MM.1S (cell line): Measurements from ENCODE around the gene PTPRN2.

ENCODE experiments used
- DNase-seq: peaks from one replicate; pipeline ENCODE4 v3.0.0-alpha.2; 2015
- H2AFZ ChIP-seq: fragments of 300-600 bp; sonication (generic); 2 replicates; pipeline ENCODE4 v1.6.0; 2016; ENCODE audit warnings: antibody characterized with exemption, low read length
- H3F3A ChIP-seq: fragments of 300-600 bp; sonication (generic); 2 replicates; pipeline ENCODE4 v1.6.1; 2016; ENCODE audit warnings: mild to moderate bottlenecking, antibody characterized with exemption, low read length, moderate library complexity, mixed read lengths; ENCODE audit not compliant: insufficient read depth
- H3K27ac ChIP-seq: fragments of 300-600 bp; sonication (generic); 2 replicates; pipeline ENCODE4 v1.5.1; 2016; ENCODE audit warnings: mild to moderate bottlenecking, low read length
- H3K27me3 ChIP-seq: fragments of 300-600 bp; sonication (generic); replicated peaks from 2 replicates; pipeline ENCODE4 v1.6.0; 2016; ENCODE audit warnings: low read length; ENCODE audit not compliant: insufficient read depth
- H3K36me3 ChIP-seq: fragments of 300-600 bp; sonication (generic); replicated peaks from 2 replicates; pipeline ENCODE4 v1.6.1; 2016; ENCODE audit warnings: mild to moderate bottlenecking, low read length, mixed read lengths; ENCODE audit not compliant: insufficient read depth
- H3K4me1 ChIP-seq: fragments of 300-600 bp; sonication (generic); 2 replicates; pipeline ENCODE4 v1.6.1; 2016; ENCODE audit warnings: low read length, mixed read lengths
- H3K4me2 ChIP-seq: fragments of 300-600 bp; sonication (generic); 2 replicates; pipeline ENCODE4 v1.6.0; 2016; ENCODE audit warnings: low read depth, low read length
- H3K4me3 ChIP-seq: fragments of 300-600 bp; sonication (generic); 2 replicates; pipeline ENCODE4 v1.5.1; 2016; ENCODE audit warnings: low read length, mixed read lengths
- H3K79me2 ChIP-seq: fragments of 300-600 bp; sonication (generic); 2 replicates; pipeline ENCODE4 v1.6.1; 2016; ENCODE audit warnings: mixed run types, low read length, mixed read lengths
- H3K9ac ChIP-seq: fragments of 300-600 bp; sonication (generic); 2 replicates; pipeline ENCODE4 v1.6.1; 2016; ENCODE audit warnings: low read length, mixed read lengths
- H3K9me2 ChIP-seq: fragments of 300-600 bp; sonication (generic); replicated peaks from 2 replicates; pipeline ENCODE4 v1.6.1; 2016; ENCODE audit warnings: mild to moderate bottlenecking, low read length, mixed read lengths; ENCODE audit not compliant: insufficient read depth
- H3K9me3 ChIP-seq: fragments of 300-600 bp; sonication (generic); replicated peaks from 2 replicates; pipeline ENCODE4 v1.6.1; 2016; ENCODE audit warnings: mild to moderate bottlenecking, low read length, mixed read lengths; ENCODE audit not compliant: insufficient read depth
- H4K20me1 ChIP-seq: fragments of 300-600 bp; sonication (generic); 2 replicates; pipeline ENCODE4 v1.6.1; 2016; ENCODE audit warnings: mild to moderate bottlenecking, low read length, moderate library complexity, mixed read lengths; ENCODE audit not compliant: insufficient read depth
- EZH2 ChIP-seq: fragments of 300-600 bp; sonication (generic); optimal IDR thresholded peaks from 2 replicates; pipeline ENCODE3; 2017; ENCODE audit warnings: low read depth, mild to moderate bottlenecking, antibody characterized with exemption, low read length, mixed read lengths
- EZH2phosphoT487 ChIP-seq: fragments of 300-600 bp; sonication (generic); IDR thresholded peaks from 2 replicates; pipeline ENCODE4 v1.6.1; 2018; ENCODE audit warnings: antibody characterized with exemption, low read length
- TF ChIP-seq, protein P1 (sequence below): fragments of 300-600 bp; sonication (generic); IDR thresholded peaks from 2 replicates; pipeline ENCODE4 v1.5.1; 2016; ENCODE audit warnings: antibody characterized with exemption, low read length, mixed read lengths

Gene PTPRN2

DNA sequence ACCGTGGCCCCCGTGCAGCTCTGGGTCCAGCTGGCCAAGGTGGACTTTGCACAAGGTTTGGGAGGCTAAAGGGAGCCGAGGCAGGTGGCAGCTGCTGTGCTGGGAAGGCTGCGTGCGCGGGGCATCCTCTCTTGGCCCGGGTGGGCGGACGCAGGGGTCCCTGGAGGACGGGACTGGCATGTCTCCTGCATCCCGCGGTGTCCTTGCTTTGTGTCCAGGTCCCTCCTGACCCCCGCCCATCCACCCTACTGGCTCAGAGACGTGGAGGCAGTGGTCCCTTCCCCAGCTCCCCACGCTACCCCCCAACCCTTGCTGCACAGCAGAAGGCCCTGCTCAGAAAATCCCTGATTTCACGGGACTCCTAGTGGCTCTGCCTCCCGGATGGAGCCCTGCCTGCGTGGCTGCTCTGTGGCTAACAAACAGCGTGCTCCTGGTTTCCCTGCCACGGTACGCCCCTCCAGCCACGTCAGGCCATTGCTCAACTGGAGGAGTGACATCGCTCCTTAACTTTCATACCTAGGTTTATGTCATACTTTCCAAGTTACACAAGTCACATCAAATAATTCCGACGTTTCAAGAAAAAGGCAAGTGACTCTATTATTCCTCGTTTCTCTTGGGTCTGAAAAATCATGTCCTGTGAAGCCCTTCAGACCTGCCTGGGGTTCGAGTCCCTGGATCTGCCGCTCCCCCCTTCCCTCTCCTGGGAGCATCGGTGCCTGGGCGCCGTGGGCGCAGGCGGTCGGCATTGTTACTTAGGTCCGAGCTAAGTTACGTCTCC lies 829.0 kb downstream of the PTPRN2 start:
- no peak overlapping the region for H3K27ac ChIP-seq
- H3K27me3 ChIP-seq: peaks cover 61% of the 10 kb centered on the region
- H3K4me3 ChIP-seq: no peak overlapping the region
- no peaks in the 10 kb centered on the region for H3K4me1 ChIP-seq
- H3K9me3 ChIP-seq: no peaks in the 10 kb centered on the region
- no peaks in the 10 kb centered on the region for H3K36me3 ChIP-seq
- no peak for DNase-seq
- no peaks in the 10 kb centered on the region for H3K79me2 ChIP-seq
- H3K9me2 ChIP-seq: no peaks in the 10 kb centered on the region
- no peaks in the 10 kb centered on the region for H4K20me1 ChIP-seq
- no peak overlapping the region for H3K9ac ChIP-seq
- TF ChIP-seq EZH2phosphoT487: no peak
- TF ChIP-seq, protein P1, sequence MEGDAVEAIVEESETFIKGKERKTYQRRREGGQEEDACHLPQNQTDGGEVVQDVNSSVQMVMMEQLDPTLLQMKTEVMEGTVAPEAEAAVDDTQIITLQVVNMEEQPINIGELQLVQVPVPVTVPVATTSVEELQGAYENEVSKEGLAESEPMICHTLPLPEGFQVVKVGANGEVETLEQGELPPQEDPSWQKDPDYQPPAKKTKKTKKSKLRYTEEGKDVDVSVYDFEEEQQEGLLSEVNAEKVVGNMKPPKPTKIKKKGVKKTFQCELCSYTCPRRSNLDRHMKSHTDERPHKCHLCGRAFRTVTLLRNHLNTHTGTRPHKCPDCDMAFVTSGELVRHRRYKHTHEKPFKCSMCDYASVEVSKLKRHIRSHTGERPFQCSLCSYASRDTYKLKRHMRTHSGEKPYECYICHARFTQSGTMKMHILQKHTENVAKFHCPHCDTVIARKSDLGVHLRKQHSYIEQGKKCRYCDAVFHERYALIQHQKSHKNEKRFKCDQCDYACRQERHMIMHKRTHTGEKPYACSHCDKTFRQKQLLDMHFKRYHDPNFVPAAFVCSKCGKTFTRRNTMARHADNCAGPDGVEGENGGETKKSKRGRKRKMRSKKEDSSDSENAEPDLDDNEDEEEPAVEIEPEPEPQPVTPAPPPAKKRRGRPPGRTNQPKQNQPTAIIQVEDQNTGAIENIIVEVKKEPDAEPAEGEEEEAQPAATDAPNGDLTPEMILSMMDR: no peak
- TF ChIP-seq EZH2: no peak
- no peaks in the 10 kb centered on the region for H3F3A ChIP-seq
- no peak overlapping the region for H2AFZ ChIP-seq
- no peak overlapping the region for H3K4me2 ChIP-seq

DNA sequence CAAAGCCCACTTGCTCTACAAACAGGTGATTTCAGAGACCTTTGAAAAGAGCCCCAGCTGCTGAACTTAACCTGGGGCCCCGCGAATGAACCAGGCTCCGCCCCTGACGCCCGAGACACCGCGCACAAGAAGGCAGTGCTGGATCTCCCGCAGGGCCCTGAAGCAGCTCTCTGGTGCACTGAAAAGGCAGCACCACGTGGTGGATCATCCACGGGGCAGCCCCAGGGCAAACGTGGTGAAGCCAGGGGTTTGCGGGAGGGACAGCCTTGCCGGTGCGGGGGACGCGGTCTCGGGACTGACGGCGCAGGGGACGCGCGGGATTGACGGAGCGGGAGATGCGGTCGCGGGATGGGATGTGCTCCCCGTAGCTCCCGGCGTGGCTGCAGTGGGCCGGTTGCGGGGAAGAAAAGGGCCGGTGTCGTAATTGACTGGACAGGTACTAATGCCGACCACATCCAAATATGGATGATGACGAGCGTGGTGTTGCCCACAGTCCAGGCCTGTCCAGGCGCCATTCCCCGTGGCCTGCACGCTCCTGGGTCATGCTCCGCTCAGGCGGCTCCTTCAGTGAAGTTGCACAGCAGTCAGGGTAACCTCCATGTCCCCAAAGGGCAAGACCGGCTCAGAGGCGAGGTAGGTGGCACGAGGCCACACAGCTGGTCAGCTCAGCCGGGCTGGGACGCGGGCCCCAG lies 829.7 kb downstream of the PTPRN2 start:
- TF ChIP-seq EZH2phosphoT487 (no peak), EZH2 (no peak)
- TF ChIP-seq, protein P1: no peak
- Histone ChIP-seq H3K9me2 (no peaks in the 10 kb centered on the region), H3K36me3 (no peaks in the 10 kb centered on the region), H3K9ac (no peak overlapping the region), H3K9me3 (no peaks in the 10 kb centered on the region), H3K79me2 (no peaks in the 10 kb centered on the region), H3K27me3 (peaks cover 68% of the 10 kb centered on the region), H3F3A (no peaks in the 10 kb centered on the region), H3K4me2 (no peak overlapping the region), H3K27ac (no peak overlapping the region), H2AFZ (no peak overlapping the region), H4K20me1 (no peaks in the 10 kb centered on the region), H3K4me3 (no peak overlapping the region), H3K4me1 (no peaks in the 10 kb centered on the region)
- DNase-seq: no peak

DNA sequence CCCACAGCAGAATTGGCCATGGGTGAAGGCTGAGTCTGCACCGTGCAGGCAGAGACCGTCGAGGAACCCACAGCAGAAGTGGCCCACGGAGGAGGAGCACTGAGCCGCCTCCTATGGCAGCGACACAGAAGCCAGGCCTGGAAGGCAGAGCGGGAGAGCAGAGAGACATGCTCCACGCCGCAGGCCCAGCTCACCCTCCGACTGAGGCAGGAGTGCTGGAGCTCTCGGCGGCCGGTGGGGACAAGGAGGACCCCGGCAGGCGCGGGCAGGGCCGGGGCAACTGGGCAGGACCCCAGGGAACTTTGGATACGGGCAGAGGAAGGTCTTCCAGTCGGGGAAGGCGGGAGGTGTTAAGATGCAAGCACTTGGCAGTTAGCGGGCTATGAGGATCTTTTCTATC lies 830.4 kb downstream of the PTPRN2 start:
- no peaks in the 10 kb centered on the region for H3K4me1 ChIP-seq
- H3K9me3 ChIP-seq: no peaks in the 10 kb centered on the region
- DNase-seq: no peak
- H3K27me3 ChIP-seq: peaks cover 75% of the 10 kb centered on the region
- H3K9me2 ChIP-seq: no peaks in the 10 kb centered on the region
- H4K20me1 ChIP-seq: no peaks in the 10 kb centered on the region
- no peak overlapping the region for H3K4me3 ChIP-seq
- no peaks in the 10 kb centered on the region for H3K36me3 ChIP-seq
- H3K27ac ChIP-seq: no peak overlapping the region
- no peaks in the 10 kb centered on the region for H3F3A ChIP-seq
- no peak for TF ChIP-seq EZH2phosphoT487
- no peaks in the 10 kb centered on the region for H3K79me2 ChIP-seq
- H2AFZ ChIP-seq: no peak overlapping the region
- H3K9ac ChIP-seq: no peak overlapping the region
- H3K4me2 ChIP-seq: no peak overlapping the region

DNA sequence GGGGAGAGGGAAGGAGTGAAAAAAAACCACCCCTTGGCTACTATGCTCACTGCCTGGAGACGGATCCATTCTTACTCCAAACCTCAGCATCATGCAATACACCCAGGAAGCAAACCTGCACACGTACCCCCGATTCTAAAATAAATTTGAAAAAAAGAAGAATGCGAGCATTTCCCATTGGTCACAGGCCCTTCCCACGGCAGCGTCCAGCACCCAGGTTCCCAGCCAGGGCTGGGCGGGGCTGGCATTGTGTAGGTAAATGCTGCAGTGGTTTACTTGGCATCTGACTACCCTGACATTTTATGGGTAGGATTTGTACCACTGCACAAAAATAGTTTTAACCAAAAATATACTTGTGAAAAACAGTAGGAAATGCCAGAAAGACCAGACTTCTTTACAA lies 831.9 kb downstream of the PTPRN2 start:
- no peak for DNase-seq
- Histone ChIP-seq H3F3A (no peaks in the 10 kb centered on the region), H3K27ac (no peak overlapping the region), H3K9me2 (no peaks in the 10 kb centered on the region), H3K9me3 (no peaks in the 10 kb centered on the region), H3K27me3 (peaks cover 86% of the 10 kb centered on the region), H3K4me1 (no peaks in the 10 kb centered on the region), H3K9ac (no peak overlapping the region), H3K4me2 (no peak overlapping the region), H3K4me3 (no peak overlapping the region), H3K36me3 (no peaks in the 10 kb centered on the region), H3K79me2 (no peaks in the 10 kb centered on the region), H4K20me1 (no peaks in the 10 kb centered on the region), H2AFZ (no peak overlapping the region)
- TF ChIP-seq EZH2phosphoT487 (no peak), EZH2 (no peak)
- TF ChIP-seq, protein P1: no peak
